ENCODE measurements around the gene LGR4.

Gene LGR4

GRCh38 chr11:27404427-27404826, 68.2 kb downstream of the LGR4 start:
- no peak for DNase-seq (ENCODE audit: low read depth in 3 of 3)

GRCh38 chr11:27403195-27403594, 69.4 kb downstream of the LGR4 start:
- DNase-seq (ENCODE audit: low read depth in 3 of 3) = no peak

- DNase-seq (ENCODE audit: low read depth in 3 of 3) = no peak
Observed at GRCh38 chr11:27402450-27402849, 70.1 kb downstream of the LGR4 start.

DNA sequence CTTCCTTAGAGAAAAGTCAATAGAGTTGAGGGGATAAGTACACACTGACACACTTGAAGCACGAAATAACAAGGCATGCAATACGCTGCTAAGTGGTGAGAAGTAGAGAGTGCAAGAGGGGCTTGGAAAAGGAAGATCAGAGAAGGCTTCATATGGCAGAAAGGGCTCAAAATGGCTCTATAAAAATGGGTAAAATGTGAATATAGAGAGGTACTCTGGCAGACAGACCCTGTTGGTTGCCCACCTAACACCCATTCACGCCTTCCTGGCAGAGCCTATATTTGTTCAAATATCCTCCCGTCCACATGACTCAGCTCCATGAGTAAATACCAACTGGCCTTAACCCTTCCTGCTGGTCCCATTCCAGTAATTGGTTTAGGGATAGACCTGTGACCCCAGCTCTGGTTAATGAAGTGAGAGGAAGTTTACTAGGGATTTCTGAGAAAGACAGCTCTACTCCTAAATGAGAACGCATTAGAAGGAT, 70.7 kb downstream of the LGR4 start:
- DNase-seq (ENCODE audit: low read depth in 3 of 3) = no peak

GRCh38 chr11:27401280-27401832, 71.2 kb downstream of the LGR4 start:
- DNase-seq (ENCODE audit: low read depth in 3 of 3) = no peak

DNA sequence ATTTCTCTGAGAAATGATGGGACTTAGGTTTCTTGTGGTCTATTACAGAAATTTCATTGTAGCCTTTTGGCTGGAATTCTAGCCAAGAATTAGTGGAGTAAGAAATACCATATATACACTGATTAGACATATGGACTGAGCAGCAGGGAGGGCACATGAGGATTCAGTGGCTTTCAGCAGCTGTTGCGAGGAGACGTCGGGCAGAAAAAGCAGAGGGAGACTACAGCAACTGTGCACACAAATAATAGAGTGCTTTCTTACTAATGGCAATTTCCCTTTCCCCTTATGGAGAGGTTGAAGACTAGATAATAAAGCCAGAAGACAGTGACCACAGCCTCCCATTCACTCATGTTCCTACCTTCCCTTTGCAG, 74.2 kb downstream of the LGR4 start:
- DNase-seq (ENCODE audit: low read depth in 3 of 3) = no peak

GRCh38 chr11:27397624-27398399, 74.8 kb downstream of the LGR4 start:
- no peak for DNase-seq (ENCODE audit: low read depth in 3 of 3)

- DNase-seq (ENCODE audit: low read depth in 3 of 3) = no peak
Observed at GRCh38 chr11:27396259-27396839, 76.2 kb downstream of the LGR4 start.

DNA sequence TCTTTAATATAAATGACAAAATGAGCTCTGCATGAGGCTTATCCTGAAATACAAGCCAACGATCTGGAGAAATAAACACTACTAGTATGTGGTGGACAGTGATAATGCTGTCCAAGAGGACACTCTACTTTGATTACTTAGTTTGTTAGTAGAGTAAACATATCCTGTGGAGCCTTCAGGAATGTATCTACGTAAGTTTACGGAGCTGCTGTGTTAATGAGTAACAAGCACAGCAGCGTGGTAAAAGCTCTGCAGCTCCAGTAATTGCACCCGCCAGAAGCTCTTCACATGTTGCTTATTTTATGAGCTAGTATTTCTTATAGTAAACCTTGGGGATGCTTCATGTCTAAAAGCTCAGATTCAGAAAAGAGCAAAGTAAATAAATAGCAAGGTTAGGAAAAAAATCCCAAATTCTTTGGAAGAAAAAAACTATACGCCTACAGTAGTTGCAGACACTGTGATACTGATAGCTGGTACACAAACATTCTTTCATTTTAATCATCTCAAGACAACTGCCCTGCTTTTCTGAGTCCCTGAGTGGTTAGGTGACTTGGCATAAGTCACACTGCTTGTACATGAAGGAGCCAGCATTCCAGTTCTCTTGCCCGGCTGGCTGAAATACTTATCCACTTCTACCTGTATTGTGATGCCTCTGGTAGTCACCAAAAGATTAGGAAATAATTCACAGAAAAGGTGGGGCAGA, 76.9 kb downstream of the LGR4 start:
- DNase-seq (ENCODE audit: low read depth in 3 of 3) = no peak

- DNase-seq (ENCODE audit: low read depth in 3 of 3) = no peak
Observed at GRCh38 chr11:27394781-27395228, 77.8 kb downstream of the LGR4 start.

GRCh38 chr11:27392278-27393114, 80.1 kb downstream of the LGR4 start:
- DNase-seq (ENCODE audit: low read depth in 3 of 3) = no peak

- no peak for DNase-seq (ENCODE audit: low read depth in 3 of 3)
Observed at GRCh38 chr11:27391331-27392015, 81.1 kb downstream of the LGR4 start.

GRCh38 chr11:27390318-27391295, 82.0 kb downstream of the LGR4 start:
- DNase-seq (ENCODE audit: low read depth in 3 of 3) = no peak

DNA sequence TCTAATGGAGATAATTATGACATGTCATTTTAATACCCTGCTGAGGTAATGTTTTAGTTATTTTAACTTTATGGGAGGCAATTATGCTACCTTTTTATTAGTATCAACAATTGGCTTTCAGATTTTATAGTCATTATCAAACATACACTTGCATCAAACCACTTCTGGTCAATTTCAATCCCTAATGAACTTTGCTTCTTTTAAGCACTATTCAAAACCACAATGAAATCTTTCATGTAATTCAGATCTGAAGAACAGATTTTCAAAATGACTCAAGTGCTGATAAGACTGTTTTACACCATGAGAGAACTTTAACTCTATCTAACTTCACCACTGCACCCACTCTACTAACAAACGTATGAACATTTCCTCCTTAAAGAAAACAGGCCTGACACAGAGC, 83.7 kb downstream of the LGR4 start:
- DNase-seq (ENCODE audit: low read depth in 3 of 3) = no peak

DNA sequence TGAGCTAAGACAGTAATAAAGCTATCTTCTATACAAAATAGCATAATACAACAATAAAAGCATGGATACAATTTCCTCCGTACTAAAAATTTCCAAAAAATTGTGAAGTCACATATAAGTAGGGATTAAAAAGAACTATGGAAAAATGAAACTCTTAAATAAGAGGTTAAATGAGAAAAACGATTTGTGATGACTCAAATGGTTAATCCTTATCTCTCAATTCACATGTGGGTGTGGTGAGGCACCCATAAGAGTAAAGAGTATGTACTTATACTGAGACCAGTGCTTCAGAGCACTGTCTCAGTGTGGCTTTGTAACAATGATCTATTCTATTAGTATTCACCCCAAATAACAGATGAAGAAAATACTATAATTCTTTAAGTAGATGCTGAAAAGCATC, 84.6 kb downstream of the LGR4 start:
- no peak for DNase-seq (ENCODE audit: low read depth in 3 of 3)

DNA sequence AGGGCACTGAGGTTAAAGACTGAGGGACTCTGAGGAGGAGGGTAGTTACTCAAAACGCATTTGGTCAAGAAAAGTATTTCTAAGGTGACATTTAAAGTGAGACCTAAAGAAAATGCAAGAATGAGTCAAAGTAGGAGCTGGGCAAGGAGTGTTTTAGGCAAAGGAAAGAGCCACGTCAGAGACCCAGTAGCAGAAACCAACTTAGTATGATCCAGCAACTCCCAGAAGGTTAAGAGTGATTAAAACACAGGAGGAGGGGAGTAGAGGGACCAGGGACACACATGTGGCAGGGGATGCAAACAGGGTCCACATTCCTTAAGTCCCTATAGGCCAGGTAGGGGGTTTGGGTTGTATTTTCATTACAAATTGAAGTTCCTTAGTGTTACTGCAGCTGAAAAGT, 85.2 kb downstream of the LGR4 start:
- DNase-seq (ENCODE audit: low read depth in 3 of 3) = no peak

DNA sequence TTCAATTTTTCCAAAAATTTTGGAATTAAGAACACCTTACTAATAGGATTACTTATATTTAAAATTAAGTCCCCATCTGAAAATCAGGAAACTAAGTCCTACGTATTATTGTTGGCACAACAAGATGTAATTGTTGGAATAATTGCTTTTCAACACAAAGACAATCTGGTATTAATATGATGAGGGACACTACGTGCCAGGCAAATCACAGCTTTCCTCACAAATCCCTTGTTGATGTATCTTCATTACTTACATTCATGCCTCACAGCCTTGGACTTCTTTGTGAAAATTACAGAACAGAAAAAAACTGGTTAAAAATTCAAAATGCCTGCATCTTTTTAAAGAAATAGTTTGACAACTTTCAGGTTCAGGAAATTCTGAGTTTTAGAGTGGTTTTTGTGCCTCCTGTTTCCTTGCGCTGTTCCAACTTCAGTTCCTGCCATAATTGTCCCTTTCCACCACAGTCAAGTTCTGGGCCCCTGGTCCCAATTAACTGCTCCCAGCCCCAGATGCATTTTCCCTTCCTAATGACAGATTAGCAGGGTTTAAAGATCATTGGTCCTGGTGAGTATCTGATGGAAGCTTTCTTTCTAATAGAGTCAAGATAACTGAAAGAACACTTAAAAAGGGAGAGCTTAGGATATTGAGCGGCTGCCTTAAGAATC, 86.3 kb downstream of the LGR4 start:
- no peak for DNase-seq (ENCODE audit: low read depth in 3 of 3)

DNA sequence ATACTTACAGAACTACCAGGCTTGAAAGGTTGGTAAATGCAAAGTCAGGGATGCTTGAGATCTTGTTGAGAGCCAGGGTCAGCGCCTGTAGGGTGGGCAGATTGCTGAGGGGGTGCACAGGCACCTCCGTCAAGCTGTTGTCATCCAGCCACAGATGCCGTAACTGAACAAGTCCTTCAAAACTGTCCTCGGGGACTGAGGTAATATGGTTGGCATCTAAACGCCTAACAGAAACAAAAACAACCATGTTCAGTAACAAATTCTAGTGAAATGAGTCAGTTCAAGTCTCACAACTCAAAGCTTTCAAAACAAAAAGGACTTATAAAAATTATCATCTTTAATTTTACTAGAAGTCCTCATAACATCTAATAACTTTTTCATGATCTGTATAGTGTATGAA, 87.3 kb downstream of the LGR4 start:
- no peak for DNase-seq (ENCODE audit: low read depth in 3 of 3)

DNA sequence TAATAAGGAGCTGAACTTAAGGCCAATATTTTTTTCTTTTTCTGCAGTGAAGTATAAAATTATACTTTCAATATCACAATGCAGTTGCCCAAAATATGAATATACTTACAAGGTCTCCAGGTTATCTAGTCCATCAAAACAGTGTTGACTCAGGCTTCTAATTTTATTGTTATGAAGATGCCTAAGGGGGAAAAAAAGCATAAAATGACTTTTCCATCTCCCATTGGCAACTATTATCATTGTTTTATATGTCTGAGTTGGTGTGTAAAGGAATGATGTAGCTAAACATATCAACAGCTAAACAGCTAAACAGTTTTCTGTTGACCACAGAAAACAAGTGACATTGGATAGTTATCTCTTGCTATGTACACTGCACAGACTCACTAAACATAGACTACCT, 88.4 kb downstream of the LGR4 start:
- DNase-seq (ENCODE audit: low read depth in 3 of 3) = no peak
